Raji (cell line): ENCODE measurements around the gene CGB2.
"Not testable (repeated sequence)": the region's sequence is repeated elsewhere in the genome, so short reads cannot be mapped to it uniquely, and the experiment has no call there.

Experiments used
- POLR2A ChIP-seq: IDR thresholded peaks from 2 replicates; pipeline ENCODE4 v1.6.1; 2011; ENCODE audit warnings: low read depth, low read length, control low read depth; ENCODE audit not compliant: insufficient read depth

CGB2 gene

GRCh38 chr19:49031642-49032301 lies at the start of gene CGB2:
TSS of gene CGB2 (plus strand) at chr19:49031890. CDS start at chr19:49032096, 206 bp downstream.
- not testable (repeated sequence) for TF ChIP-seq POLR2A

- no peak for TF ChIP-seq POLR2A
These were observed 49.4 kb upstream of the CGB2 start for GRCh38 chr19:48982280-48982679.

- TF ChIP-seq POLR2A: no peak
These were observed 46.0 kb upstream of the CGB2 start for GRCh38 chr19:48985711-48986110.

GRCh38 chr19:48986211-48986610 lies 45.5 kb upstream of the CGB2 start:
- TF ChIP-seq POLR2A: no peak

GRCh38 chr19:48987323-48987722 lies 44.4 kb upstream of the CGB2 start:
- no peak for TF ChIP-seq POLR2A

- no peak for TF ChIP-seq POLR2A
These were observed 43.4 kb upstream of the CGB2 start for GRCh38 chr19:48988286-48988685.

- TF ChIP-seq POLR2A: no peak
These were observed 42.8 kb upstream of the CGB2 start for GRCh38 chr19:48988860-48989259.

GRCh38 chr19:48989701-48990291 lies 41.9 kb upstream of the CGB2 start:
- no peak for TF ChIP-seq POLR2A

- no peak for TF ChIP-seq POLR2A
These were observed 41.3 kb upstream of the CGB2 start for GRCh38 chr19:48990400-48990799.

- TF ChIP-seq POLR2A: no peak
These were observed 40.6 kb upstream of the CGB2 start for GRCh38 chr19:48991011-48991609.

- TF ChIP-seq POLR2A: no peak
These were observed 39.7 kb upstream of the CGB2 start for GRCh38 chr19:48991873-48992580.

- TF ChIP-seq POLR2A: no peak
These were observed 39.0 kb upstream of the CGB2 start for GRCh38 chr19:48992581-48993174.

- peak; percentile 98 for TF ChIP-seq POLR2A
These were observed 38.3 kb upstream of the CGB2 start, which contains the start of the genes GYS1 and RUVBL2 for GRCh38 chr19:48993175-48994034. TSS of gene GYS1 (minus strand) at chr19:48993309. CDS start at chr19:48993112, 197 bp downstream. TSS of gene RUVBL2 (plus strand) at chr19:48993887. CDS start at chr19:48993912, 25 bp downstream.

GRCh38 chr19:48994035-48994386 lies 37.7 kb upstream of the CGB2 start:
- no peak for TF ChIP-seq POLR2A
